ENCODE results near the gene PPP1R16B.
"Not testable (repeated sequence)": the region's sequence is repeated elsewhere in the genome, so short reads cannot be mapped to it uniquely, and the experiment has no call there.

Gene PPP1R16B

DNA sequence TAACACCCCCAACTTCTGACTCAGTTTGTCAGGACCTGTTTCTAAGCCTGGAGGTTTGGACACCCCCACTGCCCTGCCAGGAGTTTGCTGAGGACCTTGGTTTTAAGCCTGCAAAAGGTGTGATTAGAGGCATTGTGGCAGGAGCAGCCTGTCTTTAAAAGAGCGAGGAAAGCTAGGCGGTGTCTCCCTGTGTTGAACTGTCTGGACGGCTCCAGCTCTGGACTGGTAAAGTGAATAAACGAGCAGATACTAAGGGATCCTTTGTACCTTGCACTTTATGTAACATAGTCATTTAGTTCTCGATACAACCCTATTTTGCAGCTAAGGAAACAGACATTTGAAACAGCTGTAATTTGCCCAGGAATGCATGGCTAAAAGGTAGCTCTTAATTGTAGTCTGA lies 135.1 kb downstream of the PPP1R16B start:
- DNase-seq: no peak

DNA sequence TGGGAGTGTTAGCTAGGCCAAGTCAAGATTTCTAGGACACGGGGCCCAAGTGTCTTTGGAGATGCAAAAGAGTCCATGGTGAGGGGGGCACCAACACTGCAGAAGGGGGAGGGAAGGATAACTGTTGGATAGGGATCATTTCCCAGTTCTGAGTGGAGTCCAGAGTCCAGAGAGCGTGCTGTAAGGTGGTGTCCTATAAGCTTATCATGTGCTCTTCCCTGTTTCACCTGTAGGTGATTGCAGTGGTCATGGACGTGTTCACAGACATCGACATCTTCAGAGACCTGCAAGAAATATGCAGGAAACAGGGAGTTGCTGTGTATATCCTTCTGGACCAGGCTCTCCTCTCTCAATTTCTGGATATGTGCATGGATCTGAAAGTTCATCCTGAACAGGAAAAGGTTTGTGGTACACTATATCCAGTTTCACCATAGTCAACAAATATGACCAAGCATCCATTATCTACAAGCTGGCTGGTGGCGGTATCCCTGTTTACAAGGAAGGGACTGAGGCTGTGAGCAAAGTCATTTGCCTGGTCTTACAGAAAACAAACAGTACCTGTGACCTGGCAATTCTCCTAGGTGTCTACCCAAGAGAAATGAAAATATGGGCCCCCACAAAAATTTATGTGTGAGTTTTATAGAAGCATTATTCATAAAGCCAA lies 136.4 kb downstream of the PPP1R16B start:
- DNase-seq: no peak

DNA sequence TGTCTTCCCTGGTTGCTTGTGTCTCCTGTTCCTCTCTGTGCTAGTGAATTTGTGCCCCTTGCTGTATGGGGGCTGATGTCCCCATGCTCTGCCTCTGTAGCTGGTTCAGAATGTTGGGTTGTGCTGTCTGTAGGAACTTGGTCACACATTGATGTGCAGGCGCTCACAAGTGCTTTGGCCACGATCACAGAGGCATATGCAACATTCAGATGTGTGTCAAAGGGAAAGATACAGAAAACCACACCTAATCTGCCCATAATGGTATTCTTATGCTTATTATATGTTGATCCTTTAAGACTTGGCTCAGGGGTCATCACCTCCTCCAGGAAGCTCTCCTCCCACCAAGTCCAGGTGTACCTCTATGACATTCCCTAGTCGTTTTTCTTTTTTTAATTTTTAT lies 139.5 kb downstream of the PPP1R16B start:
- DNase-seq: no peak

DNA sequence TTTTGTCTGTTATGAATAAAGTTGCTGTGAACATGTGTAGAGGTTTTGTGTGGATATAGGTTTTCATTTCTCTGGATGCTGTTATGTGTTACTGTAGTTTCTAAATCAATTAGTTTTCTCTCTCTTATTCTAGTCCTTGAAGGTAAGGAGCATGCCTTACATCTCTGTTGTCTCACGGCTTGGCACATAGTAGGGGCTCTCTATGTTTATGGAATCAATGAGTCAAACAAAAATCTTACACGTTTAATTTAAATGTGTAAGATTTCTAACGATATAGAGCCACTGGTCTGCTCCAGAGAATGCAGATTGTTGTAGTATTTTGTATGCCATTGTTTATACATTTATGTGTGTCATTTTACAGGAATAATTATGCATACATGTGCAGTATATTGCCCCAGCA lies 141.3 kb downstream of the PPP1R16B start:
- no peak for DNase-seq

DNA sequence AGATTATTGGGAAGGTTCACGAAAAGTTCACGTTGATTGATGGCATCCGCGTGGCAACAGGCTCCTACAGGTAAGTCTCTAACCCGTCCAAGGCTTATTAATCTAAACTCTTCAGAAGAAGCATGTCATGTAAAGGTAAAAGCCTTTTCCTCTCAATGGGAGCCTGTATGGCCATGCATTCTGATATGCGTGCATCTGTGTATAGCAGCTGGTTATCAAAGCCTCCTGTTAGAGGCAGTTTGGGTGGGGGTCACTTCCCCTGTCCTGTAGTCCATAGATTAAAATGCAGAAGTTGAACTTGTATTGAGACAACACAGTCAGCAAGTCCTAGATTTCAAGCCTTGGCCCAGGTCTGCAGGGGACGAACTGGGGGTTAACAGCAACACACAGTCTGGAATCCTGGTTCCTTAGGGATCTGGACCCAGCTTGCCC lies 142.4 kb downstream of the PPP1R16B start:
- DNase-seq: no peak

DNA sequence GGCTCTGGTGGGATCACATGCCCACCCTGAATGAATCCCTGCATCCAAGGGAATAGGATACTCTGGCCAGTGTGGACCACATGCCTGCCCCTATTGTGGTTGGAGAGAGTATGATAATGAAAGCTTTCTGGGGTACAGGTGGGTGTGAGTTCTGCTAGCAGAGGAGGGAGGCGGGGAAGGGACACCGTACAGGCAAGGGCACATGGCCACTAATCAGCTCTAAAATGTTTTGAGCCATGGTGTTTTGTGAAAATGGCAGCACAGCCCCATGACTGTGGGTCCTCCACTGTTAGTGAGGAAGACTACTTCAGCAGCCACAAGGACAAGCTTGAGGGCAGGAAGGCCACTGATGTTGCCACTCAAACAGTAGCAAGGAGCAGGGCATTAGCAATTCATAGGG lies 144.8 kb downstream of the PPP1R16B start:
- no peak for DNase-seq

DNA sequence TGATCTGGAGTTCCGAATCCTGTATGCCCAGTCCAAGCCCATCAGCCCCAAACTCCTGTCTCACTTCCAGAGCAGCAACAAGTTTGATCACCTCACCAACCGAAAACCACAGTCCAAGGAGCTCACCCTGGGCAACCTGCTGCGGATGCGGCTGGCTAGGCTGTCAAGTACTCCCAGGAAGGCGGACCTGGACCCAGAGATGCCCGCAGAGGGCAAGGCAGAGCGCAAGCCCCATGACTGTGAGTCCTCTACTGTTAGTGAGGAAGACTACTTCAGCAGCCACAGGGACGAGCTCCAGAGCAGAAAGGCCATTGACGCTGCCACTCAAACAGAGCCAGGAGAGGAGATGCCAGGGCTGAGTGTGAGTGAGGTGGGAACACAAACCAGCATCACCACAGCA lies 146.1 kb downstream of the PPP1R16B start:
- DNase-seq: no peak

DNA sequence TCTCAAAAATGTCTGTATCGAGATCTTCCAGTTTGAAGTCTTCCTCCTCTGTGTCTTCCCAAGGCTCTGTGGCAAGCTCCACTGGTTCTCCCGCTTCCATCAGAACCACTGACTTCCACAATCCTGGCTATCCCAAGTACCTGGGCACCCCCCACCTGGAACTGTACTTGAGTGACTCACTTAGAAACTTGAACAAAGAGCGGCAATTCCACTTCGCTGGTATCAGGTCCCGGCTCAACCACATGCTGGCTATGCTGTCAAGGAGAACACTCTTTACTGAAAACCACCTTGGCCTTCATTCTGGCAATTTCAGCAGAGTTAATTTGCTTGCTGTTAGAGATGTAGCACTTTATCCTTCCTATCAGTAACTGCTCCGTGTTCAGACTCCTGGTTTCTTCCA lies 146.7 kb downstream of the PPP1R16B start:
- DNase-seq: no peak

DNA sequence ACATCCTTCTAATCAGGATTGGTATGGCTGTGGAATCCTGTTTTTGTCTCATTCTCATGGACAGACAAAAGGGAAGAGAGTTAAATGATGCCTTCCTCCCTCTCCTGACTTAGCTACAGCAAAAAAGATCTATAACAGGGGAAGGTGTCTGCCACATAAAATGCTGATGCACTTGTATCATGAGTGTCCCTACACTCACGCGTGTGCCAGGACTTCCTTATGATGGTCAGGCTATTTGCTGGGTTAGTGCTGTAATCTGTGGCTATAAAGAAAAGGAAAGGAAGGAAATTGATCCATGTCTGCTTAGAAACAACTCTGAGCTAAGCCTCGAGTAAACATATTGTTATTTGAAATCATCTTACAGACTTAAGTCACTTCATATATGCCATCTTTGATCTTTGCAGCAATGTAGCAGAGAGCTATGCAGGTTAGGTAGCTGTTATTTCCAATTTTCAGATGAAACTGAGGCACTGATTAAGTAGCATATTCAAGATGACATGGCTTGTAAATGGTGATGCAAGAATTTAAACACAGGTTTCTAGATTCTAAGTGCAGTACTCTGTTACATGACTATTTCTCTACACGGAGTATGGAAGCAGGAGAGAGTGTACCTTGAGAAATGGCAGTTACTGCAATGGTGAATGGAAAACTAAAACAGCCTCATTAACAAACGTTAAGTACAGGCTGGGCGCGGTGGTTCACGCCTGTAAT lies 148.3 kb downstream of the PPP1R16B start:
- DNase-seq: no peak

DNA sequence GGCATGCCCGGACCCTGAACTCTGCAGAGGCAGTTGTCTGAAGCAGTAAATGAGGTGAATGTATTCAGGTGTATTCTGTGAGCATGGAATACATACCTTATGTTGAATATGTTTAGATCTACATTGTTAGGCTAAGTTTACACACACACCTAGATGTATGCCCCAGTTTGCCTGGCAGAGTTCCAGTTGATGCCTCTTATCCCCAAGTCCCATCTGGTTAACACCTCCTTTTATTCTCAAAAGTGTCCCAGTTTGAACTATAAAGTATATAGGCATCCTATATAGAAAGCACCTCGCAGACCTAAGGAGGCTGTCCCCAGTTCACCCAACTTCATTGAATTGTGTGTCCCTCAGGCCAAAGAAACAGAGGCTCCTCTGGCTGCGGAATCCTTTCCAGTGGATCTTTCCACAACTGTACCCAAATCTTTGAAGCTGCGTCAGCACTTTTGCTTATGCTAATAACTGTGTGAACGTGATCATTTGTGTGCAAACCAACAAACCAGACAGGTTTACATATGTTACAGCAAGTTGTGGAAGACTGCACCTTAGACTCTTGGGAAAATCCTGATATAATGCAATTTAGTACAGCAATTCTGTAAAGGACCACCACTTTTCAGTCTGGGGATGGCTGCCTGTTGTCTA lies 151.9 kb downstream of the PPP1R16B start:
- DNase-seq: no peak

DNA sequence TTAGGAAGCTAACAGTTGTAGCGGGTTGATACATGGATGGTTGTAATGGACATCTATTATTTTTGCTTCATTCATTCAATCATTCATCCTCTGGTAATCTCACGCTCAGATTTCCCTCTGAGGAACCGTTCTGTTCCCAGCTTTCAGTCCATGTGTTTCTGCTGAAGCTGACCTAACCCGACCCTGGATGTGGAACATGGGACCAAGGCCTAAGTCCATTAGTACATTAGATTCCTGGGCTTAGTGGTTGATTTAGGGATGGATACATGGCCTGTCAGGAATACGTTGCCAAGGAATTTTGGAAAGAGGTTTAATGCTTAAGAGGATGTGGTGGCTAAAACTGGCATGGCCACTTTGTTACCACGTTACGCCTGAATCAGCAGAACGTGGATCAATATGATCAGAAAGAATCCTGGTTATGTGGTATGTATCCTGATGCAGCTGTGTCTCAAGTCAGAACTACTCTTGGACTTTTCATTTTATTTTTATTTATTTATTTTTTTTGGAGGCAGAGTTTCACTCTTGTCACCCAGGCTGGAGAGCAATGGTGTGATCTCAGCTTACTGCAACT lies 152.5 kb downstream of the PPP1R16B start:
- no peak for DNase-seq

DNA sequence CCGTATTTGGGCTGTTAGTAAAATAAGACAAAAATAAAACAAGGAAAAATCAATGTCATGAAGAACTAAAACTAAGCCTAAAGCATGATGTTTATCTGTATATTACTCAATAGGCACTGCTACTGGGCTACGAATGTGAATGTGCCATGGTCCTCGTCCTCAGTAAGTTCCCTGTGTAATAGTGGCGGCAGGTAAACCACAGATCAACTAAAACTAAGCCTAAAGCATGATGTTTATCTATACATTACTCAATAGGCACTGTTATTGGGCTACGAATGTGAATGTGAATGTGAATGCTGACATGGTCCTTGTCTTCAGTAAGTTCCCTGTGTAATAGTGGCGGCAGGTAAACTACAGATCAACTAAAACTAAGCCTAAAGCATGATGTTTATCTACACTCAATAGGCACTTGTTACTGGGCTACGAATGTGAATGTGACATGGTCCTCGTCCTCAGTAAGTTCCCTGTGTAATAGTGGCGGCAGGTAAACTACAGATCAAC lies 154.7 kb downstream of the PPP1R16B start:
- DNase-seq: not testable (repeated sequence)

DNA sequence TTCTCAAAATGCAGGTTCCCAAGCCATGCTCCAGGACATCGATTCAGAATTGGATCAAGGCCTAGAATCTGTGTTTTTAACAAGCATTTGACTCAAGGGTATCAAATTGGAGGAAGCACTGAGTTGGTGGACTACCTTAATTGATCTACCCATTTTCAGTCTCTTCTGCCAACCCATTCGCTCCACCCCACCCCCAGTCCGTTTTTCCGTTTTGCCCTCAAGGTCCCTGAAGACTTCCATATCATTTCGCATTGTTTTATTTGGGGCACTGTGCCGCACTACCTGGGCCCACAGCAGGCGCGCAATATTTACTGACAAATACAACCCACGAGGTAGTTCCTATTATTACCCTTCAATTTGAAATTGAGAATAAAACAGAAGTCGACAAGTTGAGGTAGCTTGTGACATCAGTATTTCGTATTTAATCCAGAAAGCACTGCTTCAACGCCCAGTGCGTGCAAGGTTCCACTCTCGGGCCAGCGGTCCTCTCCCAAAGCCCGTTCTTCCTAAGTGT lies 156.1 kb downstream of the PPP1R16B start:
- DNase-seq: no peak

DNA sequence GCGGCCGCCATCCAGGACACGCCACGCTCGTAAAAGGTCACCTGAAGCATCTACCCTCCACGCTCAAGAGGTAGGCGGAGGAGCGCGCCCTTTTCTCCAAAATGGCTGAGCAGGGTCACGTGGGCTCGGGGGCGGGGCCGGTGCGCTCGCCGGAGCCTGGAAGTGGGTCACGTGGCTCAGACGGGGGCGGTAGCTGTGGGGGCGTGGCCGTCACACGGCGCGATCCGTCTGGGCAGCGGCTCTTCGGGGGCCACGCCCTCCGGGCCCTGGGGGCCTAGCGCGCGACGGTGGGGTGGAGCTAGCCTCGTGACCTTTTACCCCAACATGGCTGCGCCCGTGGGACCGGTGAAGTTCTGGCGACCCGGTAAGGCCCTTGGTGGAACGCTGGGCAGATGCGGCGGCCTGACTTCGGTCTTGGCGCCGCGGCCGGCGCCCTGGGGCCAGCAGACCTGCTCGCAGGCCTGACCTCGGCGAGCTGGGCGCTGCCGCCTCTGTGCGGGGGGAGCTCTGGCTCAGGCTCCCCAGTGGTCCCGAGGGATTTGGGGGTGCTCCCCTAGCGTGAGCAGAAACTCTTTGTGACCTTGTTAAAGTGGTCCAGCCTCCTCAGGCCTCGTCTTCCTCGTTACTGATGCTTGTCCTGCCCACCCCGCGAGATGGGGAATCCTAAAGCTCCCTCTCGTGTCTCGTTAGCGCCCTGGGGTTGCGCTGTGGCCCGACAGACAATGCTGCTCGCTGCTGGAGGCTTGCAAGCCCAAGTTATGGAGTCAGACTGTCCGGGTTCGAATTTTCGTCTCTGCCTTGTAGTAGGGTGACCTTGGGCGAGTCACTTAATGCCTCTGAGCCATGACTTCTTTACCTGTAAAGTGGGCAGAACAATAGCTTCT lies 156.8 kb downstream of the PPP1R16B start, which contains the start of gene DHX35:
Gene DHX35, plus strand, starts transcription at position 301 of the 884 bp plus-strand sequence. Its CDS starts 24 bp downstream, at position 325.
- DNase-seq: peak; percentile 95 to 98 (median 96)

DNA sequence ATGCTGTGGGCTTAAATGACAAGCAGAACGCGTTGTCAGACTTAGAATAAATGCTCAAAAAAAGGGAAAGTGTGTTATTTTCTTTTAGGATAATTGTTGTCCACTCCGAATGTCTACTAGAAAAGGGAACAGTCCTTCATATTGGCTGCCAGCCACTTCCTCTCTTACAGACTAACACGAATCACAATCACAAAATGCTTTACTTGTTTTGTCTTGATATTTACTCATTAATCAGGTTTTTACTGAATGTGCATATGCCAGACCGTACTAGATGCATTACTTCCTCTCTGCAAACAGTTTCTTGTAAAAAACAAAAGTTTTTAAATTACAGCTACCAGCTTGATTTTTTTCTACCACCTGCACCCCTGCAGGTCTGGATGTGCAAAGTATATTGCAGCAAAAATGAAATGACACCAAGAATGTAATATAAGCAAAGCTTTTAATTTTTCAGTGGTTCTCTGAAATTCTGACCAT lies 157.5 kb downstream of the PPP1R16B start:
- DNase-seq: no peak

DNA sequence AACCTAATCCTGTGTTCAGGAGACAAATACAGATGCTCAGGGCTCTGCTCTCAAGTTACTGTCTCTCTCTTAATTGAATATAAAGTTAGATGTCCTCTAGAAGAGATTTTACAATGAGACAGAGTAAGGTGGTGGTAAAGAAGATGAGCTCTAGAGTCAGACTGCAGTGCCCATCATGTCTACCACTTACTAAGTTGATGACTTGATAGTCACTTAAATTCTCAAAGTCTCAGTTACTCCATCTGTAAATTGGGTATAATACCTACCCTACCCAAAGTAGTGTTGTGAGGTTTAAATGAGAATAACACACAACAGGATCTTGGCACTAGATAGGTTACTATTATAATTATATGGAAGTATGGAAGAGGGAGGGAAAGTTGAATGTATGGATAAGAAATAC lies 158.2 kb downstream of the PPP1R16B start:
- DNase-seq: no peak

DNA sequence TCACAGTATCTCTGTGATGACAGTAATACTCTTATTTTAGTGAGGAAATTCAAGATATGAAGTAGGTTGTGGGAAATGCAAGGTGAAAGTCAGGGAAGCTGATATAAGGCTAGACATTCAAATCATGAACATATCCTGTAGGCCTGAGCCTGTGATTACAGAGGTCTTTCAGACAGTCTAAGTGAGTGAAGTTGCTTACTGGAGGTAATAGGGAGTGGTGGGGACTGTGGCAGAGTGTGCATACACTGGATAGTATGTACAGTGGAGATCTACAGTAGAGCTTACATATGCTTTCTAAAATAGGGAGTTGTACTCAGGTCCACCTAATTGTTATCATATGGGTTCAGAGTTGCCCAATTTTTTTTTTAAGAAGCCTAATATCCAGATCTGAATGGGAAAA lies 159.8 kb downstream of the PPP1R16B start:
- no peak for DNase-seq

DNA sequence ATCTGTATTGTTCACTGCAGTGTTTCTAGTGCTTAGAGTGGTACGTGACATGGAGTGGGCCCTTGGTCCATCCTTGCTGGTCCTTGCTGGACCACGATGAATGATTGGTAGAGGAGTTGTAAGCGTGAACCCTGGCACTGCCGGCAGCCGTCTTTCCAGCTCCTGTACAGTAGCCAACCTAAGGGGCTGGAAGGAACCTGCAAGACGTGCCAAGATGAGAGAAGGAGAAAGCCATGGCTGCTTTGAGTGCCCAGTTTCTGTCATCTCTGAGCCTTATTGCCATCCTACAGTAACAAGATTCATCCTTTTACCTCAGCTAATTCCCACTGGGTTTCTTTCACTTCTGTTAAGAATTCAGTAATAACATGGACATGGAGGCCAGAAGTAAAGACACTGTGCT lies 162.6 kb downstream of the PPP1R16B start:
- DNase-seq: no peak

DNA sequence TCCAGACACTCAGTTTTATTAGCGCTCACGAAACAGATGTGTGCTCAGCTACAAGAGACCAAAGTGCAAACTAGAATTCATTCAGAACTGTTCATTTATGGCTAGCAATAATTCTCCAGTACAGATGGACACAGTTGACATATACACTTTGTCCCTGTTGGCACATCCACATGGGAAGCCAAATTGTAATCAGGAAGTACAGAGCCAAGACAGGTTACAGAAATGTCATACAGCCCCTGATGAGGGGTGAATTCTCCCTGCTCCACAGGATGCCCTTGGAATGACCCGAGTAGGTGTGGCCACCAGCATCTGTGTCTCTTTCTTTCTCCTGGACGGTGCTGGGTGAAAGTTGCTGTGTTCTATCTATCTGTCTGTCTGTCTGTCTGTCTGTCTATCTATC lies 164.2 kb downstream of the PPP1R16B start:
- DNase-seq: no peak

DNA sequence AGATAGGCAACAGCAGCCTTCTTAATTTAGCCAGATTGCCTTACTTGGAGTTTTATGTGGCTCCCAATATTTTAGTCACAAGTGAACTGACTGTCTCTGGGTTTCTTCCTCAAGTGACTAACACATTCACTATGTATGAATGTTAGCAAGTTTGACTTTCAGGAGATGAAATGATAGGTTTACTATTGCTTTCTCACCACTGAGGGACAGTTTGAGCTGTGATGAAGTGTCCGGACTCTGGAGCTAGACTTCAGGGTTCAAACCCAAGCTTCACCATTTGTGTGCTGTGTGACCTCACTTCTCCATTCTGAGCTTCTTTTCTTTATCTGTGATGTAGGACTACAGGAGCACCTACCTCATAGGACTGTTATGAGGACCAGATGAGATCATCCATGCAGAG lies 164.8 kb downstream of the PPP1R16B start:
- DNase-seq: no peak

Data from stimulated activated naive CD4-positive, alpha-beta T cell (primary cell).